Peyer's patch (tissue), 4 donors: Measurements from ENCODE around the gene TUSC2.

Experiments used
- CTCF ChIP-seq, 6 experiments: fragments of 450-650 bp in 4 of 6; fragments of 200-600 bp in 2 of 6; sonication (generic) in 1 of 6; IDR thresholded peaks; one replicate each; pipeline ENCODE4 v1.5.1; 2017 to 2019; ENCODE audit warnings: antibody characterized with exemption in 6 of 6, mild to moderate bottlenecking in 3 of 6, moderate library complexity in 1 of 6
- POLR2A ChIP-seq, 2 donors: fragments of 450-650 bp; IDR thresholded peaks; one replicate each; pipeline ENCODE4 v1.5.1; 2017; ENCODE audit warnings: antibody characterized with exemption in 2 of 2, mild to moderate bottlenecking in 2 of 2, moderate library complexity in 2 of 2

GRCh38 chr3:50318615-50319014 lies 9.4 kb downstream of the TUSC2 start:
- TF ChIP-seq CTCF (IDR thresholded peaks at IDR 0.05) = no peak
- TF ChIP-seq POLR2A (IDR thresholded peaks at IDR 0.05) = no peak
